HCT116 (cell line): ENCODE data around the gene PDZD4. TPM values are rescaled to one million over a fixed set of nuclear protein-coding genes. Genes with fewer than 3 reads are reported as not detected.

Experiments used
- ATAC-seq: fragments of 200-7000 bp; cut with Tn5 transposase; 2 replicates; pipeline ENCODE4 v1.9.1; 2020; ENCODE audit warnings: mild to moderate bottlenecking, moderate library complexity
- BruUV-seq: library from RNA; stranded (reverse); fragments of 400-500 nt; replicated peaks from 2 replicates; lab custom pipeline; 2021; lab: Mats Ljungman, UMichigan
- CTCF ChIA-PET: fragments of 300-600 bp; sonication (Branson Sonifier 250); formaldehyde crosslinking; loops from one replicate; lab custom pipeline; 2021; ENCODE audit warnings: antibody characterized with exemption; lab: Charles Lee
- POLR2A ChIA-PET: fragments of 300-600, 350-600 bp; sonication (Branson Sonifier 250); formaldehyde crosslinking; loops from one replicate; lab custom pipeline; 2021; ENCODE audit warnings: antibody characterized with exemption; lab: Charles Lee
- RAD21 ChIA-PET, 2 experiments: fragments of 300-600 bp; sonication (Branson Sonifier 250); formaldehyde crosslinking; loops; one replicate each; lab custom pipeline; 2023; ENCODE audit warnings: low total read pairs in 2 of 2; ENCODE audit not compliant: uncharacterized antibody in 2 of 2, unreplicated experiment in 2 of 2, low non-redundant PET in 1 of 2; lab: Charles Lee
- DNase-seq: peaks from one replicate; pipeline ENCODE4 v3.0.0-alpha.2; 2010; ENCODE audit warnings: low read depth, low spot score
- H2AFZ ChIP-seq: fragments of 200-600 bp; shearing (Covaris generic), sonication (generic); 2 replicates; pipeline ENCODE4 v1.6.1; 2017; ENCODE audit warnings: low read depth, mixed run types, mixed read lengths, antibody characterized with exemption, low read length; ENCODE audit not compliant: poor library complexity, severe bottlenecking
- H3K27ac ChIP-seq: 2 replicates; pipeline ENCODE4 v1.5.1; 2012; ENCODE audit warnings: low read depth, low read length
- H3K27me3 ChIP-seq: fragments of 200-600 bp; sonication (generic); 2 replicates; pipeline ENCODE4 v1.6.1; 2016; ENCODE audit warnings: mixed run types, low read length, mixed read lengths; ENCODE audit not compliant: insufficient read depth
- H3K36me3 ChIP-seq, 2 experiments: fragments of 200-500 bp in 1 of 2; fragments of 200-600 bp in 1 of 2; sonication (Bioruptor generic) in 1 of 2; sonication (generic) in 1 of 2; 2 replicates each; pipeline versions ENCODE4 v1.5.1 to v1.6.1; 2014 to 2016; ENCODE audit warnings: low read length in 2 of 2, inconsistent platforms in 1 of 2, mixed read lengths in 1 of 2, mixed run types in 1 of 2; ENCODE audit not compliant: insufficient read depth in 2 of 2, control insufficient read depth in 1 of 2
- H3K4me1 ChIP-seq, 2 experiments: fragments of 200-600 bp in 1 of 2; sonication (generic) in 1 of 2; 2 replicates each; pipeline versions ENCODE4 v1.5.1 to v1.6.1; 2012 to 2017; ENCODE audit warnings: low read length in 2 of 2, inconsistent platforms in 1 of 2, mild to moderate bottlenecking in 1 of 2, mixed read lengths in 1 of 2, mixed run types in 1 of 2, moderate library complexity in 1 of 2; ENCODE audit not compliant: insufficient read depth in 2 of 2, control insufficient read depth in 1 of 2
- H3K4me2 ChIP-seq: fragments of 200-600 bp; sonication (generic); 2 replicates; pipeline ENCODE4 v1.6.1; 2017; ENCODE audit warnings: mixed run types, low read length, mixed read lengths
- H3K4me3 ChIP-seq, 2 experiments: fragments of 200-600 bp in 1 of 2; sonication (generic) in 1 of 2; replicated peaks in 1 of 2; 2 replicates each; pipeline ENCODE4 v1.5.1; 2011 to 2016; ENCODE audit warnings: low read length in 2 of 2, control low read depth in 1 of 2, low read depth in 1 of 2, mild to moderate bottlenecking in 1 of 2, mixed read lengths in 1 of 2, mixed run types in 1 of 2
- H3K79me2 ChIP-seq: fragments of 200-600 bp; sonication (generic); 2 replicates; pipeline ENCODE4 v1.6.1; 2017; ENCODE audit warnings: mild to moderate bottlenecking, mixed run types, low read length, moderate library complexity, mixed read lengths; ENCODE audit not compliant: insufficient read depth
- H3K9ac ChIP-seq: fragments of 200-600 bp; sonication (generic); 2 replicates; pipeline ENCODE4 v1.6.1; 2016; ENCODE audit warnings: low read length, mixed read lengths
- H3K9me2 ChIP-seq: fragments of 200-600 bp; sonication (generic), shearing (Covaris generic); 2 replicates; pipeline ENCODE4 v1.6.1; 2017; ENCODE audit warnings: mixed run types, mild to moderate bottlenecking, moderate library complexity; ENCODE audit not compliant: insufficient read depth
- H3K9me3 ChIP-seq, 2 experiments: fragments of 200-500 bp in 1 of 2; fragments of 200-600 bp in 1 of 2; sonication (Bioruptor generic) in 1 of 2; sonication (generic) in 1 of 2; 2 replicates each; pipeline ENCODE4 v1.6.1; 2014 to 2017; ENCODE audit warnings: low read length in 2 of 2, mixed read lengths in 2 of 2, inconsistent platforms in 1 of 2, low read depth in 1 of 2, mild to moderate bottlenecking in 1 of 2, mixed run types in 1 of 2, moderate library complexity in 1 of 2; ENCODE audit not compliant: control insufficient read depth in 1 of 2, insufficient read depth in 1 of 2
- H4K20me1 ChIP-seq: fragments of 200-600 bp; sonication (generic), shearing (Covaris generic); 2 replicates; pipeline ENCODE4 v1.6.1; 2017; ENCODE audit warnings: mixed run types, mild to moderate bottlenecking, moderate library complexity; ENCODE audit not compliant: insufficient read depth
- ATF3 ChIP-seq: IDR thresholded peaks from 2 replicates; pipeline ENCODE4 v1.6.1; 2012
- CEBPB ChIP-seq: IDR thresholded peaks from 2 replicates; pipeline ENCODE4 v1.6.1; 2012; ENCODE audit warnings: low read depth
- CTCF ChIP-seq, 3 experiments: fragments of 200-600 bp in 1 of 3; sonication (generic) in 1 of 3; IDR thresholded peaks in 2 of 3; conservative IDR thresholded peaks in 1 of 3; 2 replicates each; pipeline ENCODE4 v1.5.1; 2012 to 2017; ENCODE audit warnings: low read depth in 2 of 3, low read length in 2 of 3, antibody characterized with exemption in 1 of 3, borderline replicate concordance in 1 of 3, control low read depth in 1 of 3, mild to moderate bottlenecking in 1 of 3, mixed read lengths in 1 of 3, mixed run types in 1 of 3, moderate library complexity in 1 of 3; ENCODE audit not compliant: insufficient read depth in 1 of 3
- ZFX ChIP-seq: fragments of 450-650 bp; IDR thresholded peaks from 2 replicates; pipeline ENCODE4 v1.6.1; 2017
- ZNF274 ChIP-seq: fragments of 200-500 bp; sonication (Bioruptor generic); IDR thresholded peaks from 2 replicates; pipeline ENCODE4 v1.6.1; 2014; ENCODE audit warnings: mild to moderate bottlenecking, low read depth, low read length, inconsistent platforms
- intact Hi-C: fragments of 100-400 bp; cut with micrococcal nuclease; formaldehyde crosslinking; loops from 2 replicates; pipeline ENCODE4 v1.10.0; 2022
- total RNA-seq: library from RNA; stranded (reverse); gene quantifications from one replicate; pipeline ENCODE4 v1.2.1, GENCODE V29; 2021; ENCODE audit not compliant: unreplicated experiment

Gene PDZD4
- total RNA-seq, 1 experiment from 2014 or later: 0.30 TPM

- H3K79me2 ChIP-seq: no peaks in the 10 kb centered on the region
- H3K9me2 ChIP-seq: no peaks in the 10 kb centered on the region
- no TSS peak for BruUV-seq
- no peak overlapping the region for H3K4me2 ChIP-seq
- ATAC-seq (no peak), DNase-seq (no peak)
- no peaks in the 10 kb centered on the region for H3K4me1 ChIP-seq
- no peaks in the 10 kb centered on the region for H4K20me1 ChIP-seq
- TF ChIP-seq ZNF274 (no peak), CEBPB (no peak), ZFX (no peak), CTCF (IDR thresholded peaks at IDR 0.05 in 2 of 3, conservative IDR thresholded peaks at IDR 0.05 in 1 of 3; ENCODE audit: borderline replicate concordance in 1 of 3, insufficient read depth in 1 of 3, low read depth in 2 of 3, low read length in 2 of 3) (no peak), ATF3 (no peak)
- no peak overlapping the region for H3K27ac ChIP-seq
- ChIA-PET POLR2A (no interaction called here), RAD21 (no interaction called here), CTCF (no interaction called here)
- no peaks in the 10 kb centered on the region for H3K9me3 ChIP-seq
- H3K4me3 ChIP-seq: no peak overlapping the region
- no peak overlapping the region for H2AFZ ChIP-seq
- no peaks in the 10 kb centered on the region for H3K27me3 ChIP-seq
- intact Hi-C loops: no loop called here
- H3K9ac ChIP-seq: no peak overlapping the region
- H3K36me3 ChIP-seq: no peaks in the 10 kb centered on the region
Measured at GRCh38 chrX:153873282-153874084, 43.1 kb upstream of the PDZD4 start.
